ENCODE results near the gene CLDN24.
"Not testable (repeated sequence)": the region's sequence is repeated elsewhere in the genome, so short reads cannot be mapped to it uniquely, and the experiment has no call there.

CLDN24 gene

GRCh38 chr4:183326853-183327252 lies 4.6 kb upstream of the CLDN24 start:
- Histone ChIP-seq H4K91ac (ENCODE audit: low read length) (no peak overlapping the region), H3K18ac (ENCODE audit: low read depth in 1 of 2, low read length in 2 of 2) (no peak overlapping the region), H3K27ac (ENCODE audit: low read length, poor library complexity, severe bottlenecking) (no peak overlapping the region), H2AFZ (ENCODE audit: low read depth, low read length) (no peak overlapping the region), H3K79me1 (replicated peaks; ENCODE audit: low read length, poor library complexity, severe bottlenecking) (no peaks in the 10 kb centered on the region), H3K4ac (ENCODE audit: low read depth in 1 of 2, low read length in 2 of 2) (no peak overlapping the region), H2AK5ac (ENCODE audit: low read length, severe bottlenecking) (no peak overlapping the region), H3K14ac (ENCODE audit: low read length in 2 of 2) (no peak overlapping the region), H3K4me1 (ENCODE audit: control insufficient read depth, insufficient read depth, low read depth, low read length) (peaks cover 3% of the 10 kb centered on the region), H4K8ac (ENCODE audit: low read length) (no peak overlapping the region), H2BK120ac (ENCODE audit: low read depth, low read length) (no peak overlapping the region), H3K27me3 (ENCODE audit: control insufficient read depth in 1 of 2, insufficient read depth in 1 of 2, low read length in 2 of 2) (no peaks in the 10 kb centered on the region), H3K36me3 (ENCODE audit: control insufficient read depth in 1 of 2, insufficient read depth in 2 of 2, low read depth in 1 of 2, low read length in 2 of 2) (peaks cover 0 to 13% of the 10 kb centered on the region in 2 experiments), H3K9me3 (ENCODE audit: control insufficient read depth, low read length) (peaks cover 6% of the 10 kb centered on the region), H2BK15ac (ENCODE audit: low read depth, poor library complexity, severe bottlenecking) (no peak overlapping the region), H2BK12ac (ENCODE audit: low read length in 2 of 2) (no peak overlapping the region), H3K23ac (ENCODE audit: low read length in 2 of 2) (no peak overlapping the region), H2BK5ac (ENCODE audit: low read depth, low read length, poor library complexity, severe bottlenecking) (no peak overlapping the region), H3K9ac (ENCODE audit: low read length) (no peak overlapping the region), H3K4me2 (ENCODE audit: low read length, poor library complexity, severe bottlenecking) (no peak overlapping the region), H3K4me3 (ENCODE audit: insufficient read depth in 1 of 2, low read depth in 1 of 2, low read length in 2 of 2) (no peak overlapping the region)
- peak; percentile 37 for DNase-seq
- WGBS: 68% methylated on average over 2 of the region's 2 CpGs

- H3K4me1 ChIP-seq (ENCODE audit: control insufficient read depth, insufficient read depth, low read depth, low read length); H3K9ac ChIP-seq (ENCODE audit: low read length); DNase-seq; H2BK12ac ChIP-seq (ENCODE audit: low read length in 2 of 2); H3K27ac ChIP-seq (ENCODE audit: low read length, poor library complexity, severe bottlenecking); H2AFZ ChIP-seq (ENCODE audit: low read depth, low read length); H3K79me1 ChIP-seq (replicated peaks; ENCODE audit: low read length, poor library complexity, severe bottlenecking); H2BK120ac ChIP-seq (ENCODE audit: low read depth, low read length); H3K23ac ChIP-seq (ENCODE audit: low read length in 2 of 2); H3K9me3 ChIP-seq (ENCODE audit: control insufficient read depth, low read length); H3K18ac ChIP-seq (ENCODE audit: low read depth in 1 of 2, low read length in 2 of 2); H3K14ac ChIP-seq (ENCODE audit: low read length in 2 of 2); H3K4me2 ChIP-seq (ENCODE audit: low read length, poor library complexity, severe bottlenecking); H3K4me3 ChIP-seq (ENCODE audit: insufficient read depth in 1 of 2, low read depth in 1 of 2, low read length in 2 of 2); H2BK15ac ChIP-seq (ENCODE audit: low read depth, poor library complexity, severe bottlenecking); H4K91ac ChIP-seq (ENCODE audit: low read length); H2AK5ac ChIP-seq (ENCODE audit: low read length, severe bottlenecking); H2BK5ac ChIP-seq (ENCODE audit: low read depth, low read length, poor library complexity, severe bottlenecking); H3K4ac ChIP-seq (ENCODE audit: low read depth in 1 of 2, low read length in 2 of 2); H4K8ac ChIP-seq (ENCODE audit: low read length); H3K27me3 ChIP-seq (ENCODE audit: control insufficient read depth in 1 of 2, insufficient read depth in 1 of 2, low read length in 2 of 2): not testable (repeated sequence)
- 99% methylated on average over 6 of the region's 6 CpGs for WGBS
- H3K36me3 ChIP-seq (ENCODE audit: control insufficient read depth in 1 of 2, insufficient read depth in 2 of 2, low read depth in 1 of 2, low read length in 2 of 2): peaks cover 2 to 16% of the 10 kb centered on the region in 2 experiments
These were observed 4.2 kb upstream of the CLDN24 start for GRCh38 chr4:183326387-183326786.

DNA sequence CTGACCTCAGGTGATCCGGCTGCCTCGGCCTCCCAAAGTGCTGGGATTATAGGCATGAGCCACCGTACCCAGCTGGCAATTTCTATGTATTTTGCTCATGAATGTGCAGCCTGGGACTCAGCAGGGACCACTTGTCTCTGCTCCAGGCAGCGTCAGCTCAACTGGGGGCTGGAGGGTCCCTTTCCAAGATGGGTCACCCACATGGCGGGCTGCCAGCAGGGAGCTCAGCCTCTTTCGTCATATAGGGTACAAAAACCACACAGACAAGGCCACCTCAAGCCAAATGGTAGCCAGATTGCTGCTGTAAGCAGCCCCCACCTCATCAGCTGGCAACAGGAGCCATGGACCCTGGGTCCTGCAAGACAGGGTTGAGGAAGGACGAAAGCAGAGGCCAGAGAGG lies 2.4 kb upstream of the CLDN24 start:
- WGBS: 95% methylated on average over 6 of the region's 7 CpGs

DNA sequence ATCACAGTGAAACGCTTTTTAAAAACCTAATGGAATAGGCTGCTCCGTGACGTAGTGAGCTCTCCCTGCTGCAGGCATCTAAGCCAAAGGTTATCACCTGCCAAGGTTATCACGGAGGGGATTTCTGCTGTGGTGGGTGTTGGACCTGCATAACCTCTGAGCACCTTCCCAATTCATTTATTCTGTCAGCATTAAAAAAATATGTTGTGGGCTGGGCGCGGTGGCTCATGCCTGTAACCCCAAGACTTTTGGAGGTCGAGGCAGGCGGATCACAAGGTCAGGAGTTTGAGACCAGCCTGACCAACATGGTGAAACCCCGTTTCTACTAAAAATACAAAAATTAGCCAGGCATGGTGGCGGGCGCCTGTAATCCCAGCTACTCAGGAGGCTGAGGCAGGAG lies 1.8 kb upstream of the CLDN24 start:
- not testable (repeated sequence) for H3K27ac ChIP-seq (ENCODE audit: low read length, poor library complexity, severe bottlenecking); H2BK12ac ChIP-seq (ENCODE audit: low read length in 2 of 2); H4K8ac ChIP-seq (ENCODE audit: low read length); H3K27me3 ChIP-seq (ENCODE audit: control insufficient read depth in 1 of 2, insufficient read depth in 1 of 2, low read length in 2 of 2); H2BK120ac ChIP-seq (ENCODE audit: low read depth, low read length); H3K4me1 ChIP-seq (ENCODE audit: control insufficient read depth, insufficient read depth, low read depth, low read length); H2AFZ ChIP-seq (ENCODE audit: low read depth, low read length); H3K4me3 ChIP-seq (ENCODE audit: insufficient read depth in 1 of 2, low read depth in 1 of 2, low read length in 2 of 2); H3K9me3 ChIP-seq (ENCODE audit: control insufficient read depth, low read length); DNase-seq; H4K91ac ChIP-seq (ENCODE audit: low read length); H3K14ac ChIP-seq (ENCODE audit: low read length in 2 of 2); H3K18ac ChIP-seq (ENCODE audit: low read depth in 1 of 2, low read length in 2 of 2); H3K4me2 ChIP-seq (ENCODE audit: low read length, poor library complexity, severe bottlenecking); H3K9ac ChIP-seq (ENCODE audit: low read length); H2AK5ac ChIP-seq (ENCODE audit: low read length, severe bottlenecking); H2BK5ac ChIP-seq (ENCODE audit: low read depth, low read length, poor library complexity, severe bottlenecking); H3K23ac ChIP-seq (ENCODE audit: low read length in 2 of 2); H3K79me1 ChIP-seq (replicated peaks; ENCODE audit: low read length, poor library complexity, severe bottlenecking); H2BK15ac ChIP-seq (ENCODE audit: low read depth, poor library complexity, severe bottlenecking); H3K4ac ChIP-seq (ENCODE audit: low read depth in 1 of 2, low read length in 2 of 2)
- H3K36me3 ChIP-seq (ENCODE audit: control insufficient read depth in 1 of 2, insufficient read depth in 2 of 2, low read depth in 1 of 2, low read length in 2 of 2): peaks cover 8 to 20% of the 10 kb centered on the region in 2 experiments
- WGBS: 98% methylated on average over 10 of the region's 11 CpGs

More for the DNA sequence above, 2.4 kb upstream of the CLDN24 start:
- Histone ChIP-seq H2BK5ac (ENCODE audit: low read depth, low read length, poor library complexity, severe bottlenecking) (no peak overlapping the region), H3K4me2 (ENCODE audit: low read length, poor library complexity, severe bottlenecking) (no peak overlapping the region), H3K27me3 (ENCODE audit: control insufficient read depth in 1 of 2, insufficient read depth in 1 of 2, low read length in 2 of 2) (no peaks in the 10 kb centered on the region), H2AFZ (ENCODE audit: low read depth, low read length) (no peak overlapping the region), H4K91ac (ENCODE audit: low read length) (no peak overlapping the region), H3K36me3 (ENCODE audit: control insufficient read depth in 1 of 2, insufficient read depth in 2 of 2, low read depth in 1 of 2, low read length in 2 of 2) (peaks cover 6 to 16% of the 10 kb centered on the region in 2 experiments), H3K18ac (ENCODE audit: low read depth in 1 of 2, low read length in 2 of 2) (no peak overlapping the region), H3K79me1 (replicated peaks; ENCODE audit: low read length, poor library complexity, severe bottlenecking) (no peaks in the 10 kb centered on the region), H4K8ac (ENCODE audit: low read length) (no peak overlapping the region), H3K9me3 (ENCODE audit: control insufficient read depth, low read length) (peaks cover 5% of the 10 kb centered on the region), H2BK120ac (ENCODE audit: low read depth, low read length) (no peak overlapping the region), H2BK12ac (ENCODE audit: low read length in 2 of 2) (no peak overlapping the region), H3K23ac (ENCODE audit: low read length in 2 of 2) (no peak overlapping the region), H3K9ac (ENCODE audit: low read length) (no peak overlapping the region), H3K4me1 (ENCODE audit: control insufficient read depth, insufficient read depth, low read depth, low read length) (peaks cover 3% of the 10 kb centered on the region), H3K14ac (ENCODE audit: low read length in 2 of 2) (no peak overlapping the region), H2AK5ac (ENCODE audit: low read length, severe bottlenecking) (no peak overlapping the region), H3K4me3 (ENCODE audit: insufficient read depth in 1 of 2, low read depth in 1 of 2, low read length in 2 of 2) (no peak overlapping the region), H3K4ac (ENCODE audit: low read depth in 1 of 2, low read length in 2 of 2) (no peak overlapping the region), H2BK15ac (ENCODE audit: low read depth, poor library complexity, severe bottlenecking) (no peak overlapping the region), H3K27ac (ENCODE audit: low read length, poor library complexity, severe bottlenecking) (no peak overlapping the region)
- no peak for DNase-seq
